Liver (tissue), 9 donors: ENCODE results near the gene MSI1. TPM values are rescaled to one million over a fixed set of nuclear protein-coding genes. Genes with fewer than 3 reads are reported as not detected.

Experiments used
- DNase-seq: peaks from one replicate; pipeline ENCODE4 v3.0.0-alpha.2; 2017; ENCODE audit warnings: low spot score
- H3K27ac ChIP-seq, 2 donors: one replicate each; pipeline ENCODE4 v1.7.0; 2013; ENCODE audit warnings: inconsistent platforms in 2 of 2, low read length in 2 of 2, control low read depth in 1 of 2, low read depth in 1 of 2, mild to moderate bottlenecking in 1 of 2
- H3K27me3 ChIP-seq, 4 donors: one replicate each; pipeline versions ENCODE4 v1.6.1 to v1.7.0; 2013; ENCODE audit warnings: low read length in 3 of 4, inconsistent platforms in 1 of 4, mild to moderate bottlenecking in 1 of 4, moderate library complexity in 1 of 4; ENCODE audit not compliant: control insufficient read depth in 4 of 4, insufficient read depth in 4 of 4
- H3K36me3 ChIP-seq, 4 donors: one replicate each; pipeline versions ENCODE4 v1.6.1 to v1.7.0; 2013; ENCODE audit warnings: low read length in 3 of 4, mild to moderate bottlenecking in 3 of 4, low read depth in 1 of 4, moderate library complexity in 1 of 4; ENCODE audit not compliant: control insufficient read depth in 4 of 4, insufficient read depth in 3 of 4
- H3K4me1 ChIP-seq, 4 donors: one replicate each; pipeline versions ENCODE4 v1.6.1 to v1.7.0; 2013; ENCODE audit warnings: low read length in 3 of 4, mild to moderate bottlenecking in 3 of 4, moderate library complexity in 1 of 4; ENCODE audit not compliant: control insufficient read depth in 4 of 4, insufficient read depth in 4 of 4
- H3K4me3 ChIP-seq, 3 donors: one replicate each; pipeline versions ENCODE4 v1.6.1 to v1.7.0; 2013; ENCODE audit warnings: low read length in 3 of 3, control low read depth in 1 of 3, low read depth in 1 of 3, mild to moderate bottlenecking in 1 of 3
- H3K9ac ChIP-seq, 2 donors: one replicate each; pipeline ENCODE4 v1.7.0; 2013; ENCODE audit warnings: low read length in 2 of 2, mild to moderate bottlenecking in 2 of 2, moderate library complexity in 2 of 2, control low read depth in 1 of 2, low read depth in 1 of 2
- H3K9me3 ChIP-seq, 4 donors: one replicate each; pipeline versions ENCODE4 v1.6.1 to v1.7.0; 2013; ENCODE audit warnings: low read length in 3 of 4; ENCODE audit not compliant: control insufficient read depth in 4 of 4
- FOXA1 ChIP-seq: IDR thresholded peaks from 2 replicates; pipeline ENCODE4 v1.6.1; 2016; ENCODE audit warnings: antibody characterized with exemption
- FOXA2 ChIP-seq: IDR thresholded peaks from 2 replicates; pipeline ENCODE4 v1.6.1; 2016; ENCODE audit warnings: antibody characterized with exemption
- GABPA ChIP-seq, 2 donors: IDR thresholded peaks in 1 of 2; conservative IDR thresholded peaks in 1 of 2; 2 replicates each; pipeline ENCODE4 v1.6.1; 2016; ENCODE audit warnings: antibody characterized with exemption in 2 of 2, mild to moderate bottlenecking in 1 of 2, moderate library complexity in 1 of 2
- HNF4A ChIP-seq, 2 donors: conservative IDR thresholded peaks; 2 replicates each; pipeline ENCODE4 v1.6.1; 2016; ENCODE audit warnings: antibody characterized with exemption in 2 of 2, mild to moderate bottlenecking in 2 of 2
- JUND ChIP-seq, 2 donors: IDR thresholded peaks; 2 replicates each; pipeline ENCODE4 v1.6.1; 2016; ENCODE audit warnings: antibody characterized with exemption in 2 of 2
- NR2F2 ChIP-seq: IDR thresholded peaks from 2 replicates; pipeline ENCODE4 v1.6.1; 2016; ENCODE audit warnings: antibody characterized with exemption
- REST ChIP-seq: IDR thresholded peaks from 2 replicates; pipeline ENCODE4 v1.6.1; 2016; ENCODE audit warnings: antibody characterized with exemption, mild to moderate bottlenecking
- SP1 ChIP-seq: IDR thresholded peaks from 2 replicates; pipeline ENCODE4 v1.6.1; 2018; ENCODE audit warnings: antibody characterized with exemption, mild to moderate bottlenecking
- TAF1 ChIP-seq: conservative IDR thresholded peaks from 2 replicates; pipeline ENCODE4 v1.6.1; 2016; ENCODE audit warnings: antibody characterized with exemption, mild to moderate bottlenecking
- WGBS: extraction: QIAGEN DNeasy Blood & Tissue Kit; methylation state at CpG from one replicate; pipeline ENCODE4 v1.1.7; 2013; 5-methylcytosine and 5-hydroxymethylcytosine counted together
- polyA plus RNA-seq, 2 donors: library from polyadenylated mRNA; stranded (reverse) in 1 of 2; unstranded in 1 of 2; fragments of 200-250 nt in 1 of 2; fragments of >200 nt in 1 of 2; fragmentation: Nextera tagmentation in 1 of 2; extraction: Ambion mirVana in 1 of 2; gene quantifications; one replicate each; pipeline versions ENCODE4 v1.2.1 to v1.2.3, GENCODE V29; 2013 to 2015
- total RNA-seq, 2 donors: library from RNA; depleted of rRNA; stranded (reverse); fragments of >200 nt; gene quantifications; one replicate each; pipeline ENCODE4 v1.2.3, GENCODE V29; 2014
- TF ChIP-seq, protein P1 (sequence below): IDR thresholded peaks from 2 replicates; pipeline ENCODE4 v1.6.1; 2016; ENCODE audit warnings: antibody characterized with exemption
- TF ChIP-seq, protein P2 (sequence below): IDR thresholded peaks from 2 replicates; pipeline ENCODE4 v1.6.1; 2016; ENCODE audit warnings: antibody characterized with exemption
- donor health status: healthy.
- donor health status: healthy.
- donor health status: healthy.
- donor health status: healthy.
- donor health status: healthy.

MSI1 gene
- total and polyA plus RNA-seq, 4 donors = 0.13 to 1.2 TPM; not detected in 2

- H3K9ac ChIP-seq = no peak overlapping the region
- no peaks in the 10 kb centered on the region for H3K9me3 ChIP-seq
Measured at GRCh38 chr12:120376009-120376408, 7.0 kb upstream of the MSI1 start.

DNA sequence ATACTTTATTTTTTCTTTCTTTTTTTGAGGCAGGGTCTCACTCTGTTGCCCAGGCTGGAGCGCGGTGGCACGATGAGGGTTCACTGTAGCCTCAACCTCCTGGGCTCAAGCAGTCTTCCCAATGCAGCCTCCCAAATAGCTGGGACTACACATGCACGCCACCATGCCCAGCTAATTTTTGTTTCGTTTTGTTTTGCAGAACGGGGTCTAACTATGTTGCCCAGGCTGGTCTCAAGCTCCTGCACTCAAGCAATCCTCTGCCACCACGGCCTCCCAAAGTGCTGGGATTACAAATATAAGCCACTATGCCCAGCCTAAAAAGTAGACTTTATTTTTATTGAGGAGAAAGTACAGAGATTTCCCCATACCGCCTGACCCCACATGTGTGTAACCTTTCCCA, 4.7 kb upstream of the MSI1 start:
- TF ChIP-seq, protein P1, sequence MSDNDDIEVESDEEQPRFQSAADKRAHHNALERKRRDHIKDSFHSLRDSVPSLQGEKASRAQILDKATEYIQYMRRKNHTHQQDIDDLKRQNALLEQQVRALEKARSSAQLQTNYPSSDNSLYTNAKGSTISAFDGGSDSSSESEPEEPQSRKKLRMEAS = no peak
- TF ChIP-seq FOXA2 = no peak
- TF ChIP-seq SP1 = no peak
- TF ChIP-seq FOXA1 = no peak
- TF ChIP-seq HNF4A (conservative IDR thresholded peaks at IDR 0.05) = no peak
- no peak for TF ChIP-seq GABPA (IDR thresholded peaks at IDR 0.05 in 1 of 2, conservative IDR thresholded peaks at IDR 0.05 in 1 of 2)
- no peak for TF ChIP-seq TAF1
- TF ChIP-seq NR2F2 = no peak
- no peak overlapping the region for H3K4me3 ChIP-seq
- no peak overlapping the region for H3K9ac ChIP-seq
- DNase-seq = no peak
- H3K9me3 ChIP-seq = no peaks in the 10 kb centered on the region
- peaks cover 0 to 9% (median 4%) of the 10 kb centered on the region in 4 donors for H3K27me3 ChIP-seq
- 92% methylated on average over 8 of the region's 8 CpGs for WGBS
- no peaks in the 10 kb centered on the region for H3K36me3 ChIP-seq
- H3K4me1 ChIP-seq = peaks cover 0 to 7% (median 4%) of the 10 kb centered on the region in 4 donors
- no peak overlapping the region for H3K27ac ChIP-seq

More at GRCh38 chr12:120376009-120376408, 7.0 kb upstream of the MSI1 start:
- no peaks in the 10 kb centered on the region for H3K36me3 ChIP-seq
- DNase-seq = no peak
- H3K4me3 ChIP-seq = no peak overlapping the region
- no peak overlapping the region for H3K27ac ChIP-seq
- H3K4me1 ChIP-seq = no peaks in the 10 kb centered on the region
- H3K27me3 ChIP-seq = peaks cover 0 to 5% (median 0%) of the 10 kb centered on the region in 4 donors
- WGBS = 60% methylated on average over 2 of the region's 2 CpGs
- TF ChIP-seq JUND (IDR thresholded peaks at IDR 0.05) (no peak), REST (no peak), SP1 (no peak), GABPA (IDR thresholded peaks at IDR 0.05 in 1 of 2, conservative IDR thresholded peaks at IDR 0.05 in 1 of 2) (no peak), FOXA1 (no peak), TAF1 (no peak), FOXA2 (no peak)
- TF ChIP-seq, protein P2, sequence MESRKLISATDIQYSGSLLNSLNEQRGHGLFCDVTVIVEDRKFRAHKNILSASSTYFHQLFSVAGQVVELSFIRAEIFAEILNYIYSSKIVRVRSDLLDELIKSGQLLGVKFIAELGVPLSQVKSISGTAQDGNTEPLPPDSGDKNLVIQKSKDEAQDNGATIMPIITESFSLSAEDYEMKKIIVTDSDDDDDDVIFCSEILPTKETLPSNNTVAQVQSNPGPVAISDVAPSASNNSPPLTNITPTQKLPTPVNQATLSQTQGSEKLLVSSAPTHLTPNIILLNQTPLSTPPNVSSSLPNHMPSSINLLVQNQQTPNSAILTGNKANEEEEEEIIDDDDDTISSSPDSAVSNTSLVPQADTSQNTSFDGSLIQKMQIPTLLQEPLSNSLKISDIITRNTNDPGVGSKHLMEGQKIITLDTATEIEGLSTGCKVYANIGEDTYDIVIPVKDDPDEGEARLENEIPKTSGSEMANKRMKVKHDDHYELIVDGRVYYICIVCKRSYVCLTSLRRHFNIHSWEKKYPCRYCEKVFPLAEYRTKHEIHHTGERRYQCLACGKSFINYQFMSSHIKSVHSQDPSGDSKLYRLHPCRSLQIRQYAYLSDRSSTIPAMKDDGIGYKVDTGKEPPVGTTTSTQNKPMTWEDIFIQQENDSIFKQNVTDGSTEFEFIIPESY = no peak
